IPS-NIHi11 (cell line): ENCODE results near the gene CLDN6.

Experiments used
- DNase-seq: peaks from one replicate; pipeline ENCODE4 v3.0.0; 2012; ENCODE audit warnings: mixed read lengths, low spot score

CLDN6 gene

GRCh38 chr16:2971134-2971984, 46.6 kb downstream of the CLDN6 start:
- no peak for DNase-seq

- no peak for DNase-seq
Measured at GRCh38 chr16:2970563-2970962, 47.4 kb downstream of the CLDN6 start.

DNA sequence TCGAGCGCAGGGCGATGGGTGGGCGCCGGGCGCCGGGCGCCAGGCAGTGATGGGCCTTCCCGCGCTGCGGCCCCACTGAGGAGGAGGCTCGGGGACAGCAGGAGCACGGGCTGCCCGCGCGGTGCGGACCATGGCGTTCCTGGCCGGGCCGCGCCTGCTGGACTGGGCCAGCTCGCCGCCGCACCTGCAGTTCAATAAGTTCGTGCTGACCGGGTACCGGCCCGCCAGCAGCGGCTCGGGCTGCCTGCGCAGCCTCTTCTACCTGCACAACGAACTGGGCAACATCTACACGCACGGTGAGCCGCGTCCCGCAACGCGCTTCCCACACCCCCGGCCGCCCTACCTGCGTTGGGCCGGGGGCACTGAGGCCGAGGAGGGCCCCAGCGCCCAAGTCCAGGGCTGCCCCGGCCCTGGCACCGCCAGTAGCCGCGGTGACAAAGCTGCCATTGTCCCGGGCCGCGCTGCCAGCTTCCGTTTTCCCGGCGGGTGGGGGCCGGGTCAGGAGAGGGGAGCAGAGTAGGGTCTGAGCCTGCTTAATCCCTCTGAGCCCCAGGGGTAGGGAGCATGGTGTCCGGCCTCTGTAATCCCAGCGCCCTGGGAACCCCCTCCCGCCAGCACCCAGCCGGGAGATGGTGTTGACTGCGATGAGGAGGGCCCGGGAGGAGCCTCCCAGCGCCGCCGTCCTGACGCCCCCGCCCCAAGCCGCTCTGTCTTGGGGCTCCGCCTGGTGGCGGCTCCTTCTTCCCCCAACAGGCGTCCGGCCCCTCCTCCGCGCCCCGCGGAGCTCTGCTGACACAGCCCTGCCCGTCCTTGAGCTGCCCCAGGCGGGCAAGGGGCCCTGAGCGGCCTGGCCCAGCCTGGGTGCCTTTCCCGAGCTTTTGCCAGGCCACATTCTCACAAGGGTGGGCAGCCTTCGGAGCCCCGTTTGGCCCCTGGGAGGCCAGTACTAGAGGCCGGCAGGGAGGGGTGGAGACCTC, 48.1 kb downstream of the CLDN6 start:
- DNase-seq = peak; percentile 91

GRCh38 chr16:2968738-2969544, 49.0 kb downstream of the CLDN6 start, which contains the start of gene PAQR4:
Gene PAQR4 (plus strand): TSS chr16:2969348. CDS start chr16:2969675, 327 bp downstream.
- DNase-seq = peak; percentile 90

DNA sequence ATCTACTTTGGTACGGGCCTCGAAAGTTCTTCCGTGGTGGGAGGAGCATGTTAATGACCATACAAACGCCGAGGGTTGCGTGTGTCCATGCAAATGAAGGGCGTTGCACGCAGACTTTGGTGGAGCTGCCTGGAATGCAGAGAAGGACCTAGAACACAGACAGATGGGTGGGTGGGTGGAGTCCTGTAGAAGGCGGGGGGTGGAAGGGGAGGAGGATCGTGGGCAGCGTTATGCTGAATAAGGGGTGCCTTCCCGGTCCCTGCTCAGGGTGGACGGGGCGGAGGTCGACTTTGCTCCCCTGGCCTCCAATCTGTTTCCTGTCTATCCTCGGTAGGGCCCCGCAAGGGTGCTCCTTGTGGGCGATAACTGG, 49.6 kb downstream of the CLDN6 start:
- DNase-seq = no peak

GRCh38 chr16:2967721-2968161, 50.2 kb downstream of the CLDN6 start:
- DNase-seq = no peak

DNA sequence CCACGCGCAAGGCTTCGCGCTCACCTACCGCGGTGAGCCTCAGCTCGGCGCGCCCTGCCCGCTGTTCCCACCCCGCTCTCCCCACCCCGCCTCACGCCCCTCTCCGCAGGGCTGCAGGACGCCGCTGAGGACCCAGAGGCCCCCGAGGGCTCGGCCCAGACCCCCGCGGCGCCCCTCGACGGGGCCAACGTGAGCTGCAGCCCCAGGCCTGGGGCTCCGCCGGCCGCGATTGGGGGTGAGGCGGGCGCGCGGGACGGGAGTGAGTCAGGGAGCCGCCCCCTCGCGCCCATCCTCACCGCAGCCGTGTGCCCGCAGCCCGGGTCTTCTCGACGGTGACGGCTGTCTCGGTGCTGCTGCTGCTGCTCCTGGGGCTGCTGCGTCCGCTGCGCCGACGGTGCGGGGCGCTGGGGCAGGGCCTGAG, 50.8 kb downstream of the CLDN6 start:
- no peak for DNase-seq

DNA sequence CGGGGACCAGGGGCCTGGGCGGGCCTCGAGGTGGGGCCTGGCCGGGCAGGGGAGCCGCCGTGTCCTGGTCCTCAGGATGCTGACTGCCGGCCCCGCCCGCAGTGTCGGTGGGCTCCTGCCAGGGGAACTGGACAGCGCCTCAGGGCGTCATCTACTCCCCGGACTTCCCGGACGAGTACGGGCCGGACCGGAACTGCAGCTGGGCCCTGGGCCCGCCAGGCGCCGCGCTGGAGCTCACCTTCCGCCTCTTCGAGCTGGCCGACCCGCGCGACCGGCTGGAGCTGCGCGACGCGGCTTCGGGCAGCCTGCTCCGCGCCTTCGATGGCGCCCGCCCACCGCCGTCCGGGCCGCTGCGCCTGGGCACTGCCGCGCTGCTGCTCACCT, 51.2 kb downstream of the CLDN6 start:
- no peak for DNase-seq

GRCh38 chr16:2966043-2966807, 51.8 kb downstream of the CLDN6 start:
- DNase-seq = no peak
